Measurements from ENCODE around the gene TMEM43.

- TF ChIP-seq POLR2A (IDR thresholded peaks at IDR 0.05): no peak
- TF ChIP-seq CTCF (IDR thresholded peaks at IDR 0.05): no peak
Observed at GRCh38 chr3:14175383-14176037, 50.7 kb downstream of the TMEM43 start.
